KBM-7 (cell line): ENCODE data around the gene KCNQ1.
A peak's percentile ranks its signal among the peaks of the same experiment; 100 is the strongest.
"Not testable (repeated sequence)": the region's sequence is repeated elsewhere in the genome, so short reads cannot be mapped to it uniquely, and the experiment has no call there.

ENCODE experiments used
- DNase-seq: peaks from one replicate; pipeline ENCODE4 v3.0.0-alpha.2; 2015
- in situ Hi-C: fragments of 300-500 bp; cut with MboI; formaldehyde crosslinking; loops from 2 replicates; pipeline ENCODE4 v1.14.3; 2020; ENCODE audit warnings: low sequenced_read_pairs, low pct_unique_long_range_greater_than_20kb, mixed read lengths

KCNQ1 gene

DNA sequence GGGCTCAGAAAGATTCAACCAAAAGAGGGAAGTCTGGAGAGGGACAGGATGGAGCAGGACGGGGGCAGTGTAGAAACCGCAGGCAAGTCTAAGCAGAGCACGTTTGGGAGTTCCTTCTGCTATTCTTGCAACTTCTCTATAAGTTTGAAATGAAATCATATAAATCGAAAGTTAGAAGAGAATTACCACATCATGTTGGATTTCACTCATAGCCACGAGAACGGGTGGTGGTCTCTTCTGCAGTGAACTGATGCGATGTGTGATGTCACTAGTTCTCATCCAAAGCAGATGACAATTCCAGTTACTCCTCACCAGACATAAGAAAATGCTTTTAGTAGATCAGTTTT lies 36.0 kb downstream of the KCNQ1 start:
- peak; percentile 92 for DNase-seq
- in situ Hi-C loops: no loop called here

DNA sequence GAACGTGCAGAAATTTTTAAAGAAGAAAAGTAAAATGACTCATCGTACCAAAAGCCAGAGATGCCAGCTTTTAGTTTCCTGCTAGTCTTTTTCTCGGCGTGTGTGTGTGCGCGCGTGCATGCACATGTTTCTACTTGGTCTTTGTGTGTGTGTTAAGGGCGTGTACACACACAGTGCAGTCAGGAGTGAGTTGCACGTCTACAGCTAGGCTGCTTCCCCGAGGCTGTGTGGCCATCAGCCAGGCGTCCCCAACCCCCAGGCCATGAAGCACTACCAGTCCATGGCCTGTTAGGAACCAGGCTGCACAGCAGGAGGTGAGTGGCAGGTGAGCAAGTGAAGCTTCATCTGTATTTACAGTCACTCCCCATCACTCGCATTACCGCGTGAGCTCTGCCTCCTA lies 36.4 kb downstream of the KCNQ1 start:
- in situ Hi-C loops: no loop called here
- no peak for DNase-seq

DNA sequence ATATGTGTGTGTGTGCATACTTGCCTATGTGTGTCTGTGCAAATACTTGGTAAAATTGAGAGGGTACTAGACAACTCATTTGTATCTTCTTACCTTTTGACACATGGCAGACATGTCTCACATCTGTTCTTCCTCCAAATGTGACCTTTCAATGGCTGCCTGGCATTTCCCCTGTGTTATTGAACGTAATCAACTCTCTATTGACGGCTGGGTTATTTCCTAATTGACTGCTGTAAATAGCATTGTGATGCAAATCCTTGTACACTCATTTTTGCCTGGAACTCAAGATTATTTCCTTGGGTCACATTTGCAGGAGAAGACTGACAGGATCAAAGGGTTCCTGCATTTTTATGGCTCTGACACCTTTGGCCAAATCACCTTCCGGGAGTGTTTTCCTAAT lies 37.4 kb downstream of the KCNQ1 start:
- in situ Hi-C loops: no loop called here
- no peak for DNase-seq

DNA sequence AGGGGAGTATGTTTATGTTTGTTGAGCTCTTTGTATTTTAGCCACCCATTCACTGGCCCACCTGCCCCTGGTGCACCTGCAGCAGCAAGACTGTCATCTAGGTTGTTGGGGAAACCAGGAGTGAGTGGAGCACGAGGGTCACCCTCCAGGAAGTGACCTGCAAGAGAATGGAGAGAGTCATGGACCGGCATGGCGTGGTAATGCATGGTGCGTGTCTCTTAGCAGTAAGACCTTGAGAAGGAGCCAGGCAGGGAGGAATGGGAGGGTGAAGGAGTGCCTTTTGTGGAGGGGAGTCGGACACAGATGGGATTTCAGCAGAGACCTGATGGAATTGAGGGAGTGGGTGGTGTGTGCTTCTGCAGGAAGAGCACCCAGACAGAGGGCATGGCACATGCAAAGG lies 37.9 kb downstream of the KCNQ1 start:
- no peak for DNase-seq
- in situ Hi-C loops: no loop called here

DNA sequence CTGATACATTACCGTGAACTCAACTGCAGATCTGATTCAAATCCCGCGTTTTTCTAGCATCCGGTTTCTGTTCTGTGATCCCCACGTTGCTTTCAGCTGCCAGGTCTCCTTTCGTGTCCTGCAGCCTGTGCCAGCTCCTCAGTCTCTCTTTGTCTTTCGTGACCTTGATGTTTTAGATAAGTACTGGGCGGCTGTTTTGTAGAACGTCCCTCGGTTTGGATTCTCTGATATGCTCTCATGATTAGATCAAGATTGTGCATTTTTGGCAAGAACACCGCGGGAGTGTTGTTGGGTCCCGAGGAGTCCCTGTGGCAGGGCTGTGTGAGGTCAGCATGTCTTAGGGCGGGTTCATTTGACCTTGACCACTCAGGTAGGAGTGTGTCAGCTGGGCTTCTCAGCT lies 38.6 kb downstream of the KCNQ1 start:
- in situ Hi-C loops: no loop called here
- no peak for DNase-seq

DNA sequence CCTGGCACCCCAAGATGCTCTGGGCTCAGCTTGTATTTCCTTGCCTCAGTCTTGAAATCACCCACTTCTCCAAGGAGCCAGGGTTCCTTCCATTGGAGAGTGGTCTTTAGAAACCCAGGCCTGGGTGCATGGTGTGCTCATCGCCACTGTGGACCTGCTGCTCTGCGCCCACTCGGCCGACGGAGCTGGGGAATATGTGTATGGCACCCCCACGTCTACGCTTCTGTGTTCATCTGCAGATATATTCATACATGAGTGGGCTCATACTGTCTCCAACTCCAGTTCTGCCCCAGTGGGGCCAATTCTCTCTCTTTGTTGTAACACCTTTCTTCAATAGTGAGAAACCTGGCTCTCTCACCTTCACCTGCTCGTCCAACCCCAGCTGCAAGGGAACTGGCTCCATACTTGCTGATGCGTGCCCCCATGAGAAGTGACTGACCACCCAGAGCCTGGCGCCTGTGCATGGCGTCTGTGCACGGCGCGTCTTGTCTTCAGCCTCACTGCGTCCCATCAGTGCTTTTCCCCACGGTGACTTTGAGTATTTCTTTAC lies 39.8 kb downstream of the KCNQ1 start:
- no peak for DNase-seq
- in situ Hi-C loops: no loop called here

DNA sequence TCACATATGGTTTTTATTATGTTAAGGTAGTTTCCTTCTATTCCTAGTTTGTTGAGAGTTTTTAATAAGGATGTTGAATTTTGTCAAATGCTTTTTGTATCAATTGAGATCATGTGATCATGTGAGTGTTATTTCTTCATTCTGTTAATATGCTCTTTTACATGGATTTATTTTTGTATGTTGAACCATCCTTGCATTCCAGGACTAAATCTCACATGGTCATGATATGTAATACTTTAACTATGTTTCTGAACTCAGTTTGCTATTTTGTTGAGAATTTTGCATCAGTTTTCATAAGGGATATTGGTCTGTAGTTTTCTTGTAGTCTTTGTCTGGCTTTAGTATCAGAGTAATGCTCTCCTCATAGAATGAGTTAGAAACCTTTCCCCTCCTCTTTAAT lies 43.2 kb downstream of the KCNQ1 start:
- no peak for DNase-seq
- in situ Hi-C loops: no loop called here

DNA sequence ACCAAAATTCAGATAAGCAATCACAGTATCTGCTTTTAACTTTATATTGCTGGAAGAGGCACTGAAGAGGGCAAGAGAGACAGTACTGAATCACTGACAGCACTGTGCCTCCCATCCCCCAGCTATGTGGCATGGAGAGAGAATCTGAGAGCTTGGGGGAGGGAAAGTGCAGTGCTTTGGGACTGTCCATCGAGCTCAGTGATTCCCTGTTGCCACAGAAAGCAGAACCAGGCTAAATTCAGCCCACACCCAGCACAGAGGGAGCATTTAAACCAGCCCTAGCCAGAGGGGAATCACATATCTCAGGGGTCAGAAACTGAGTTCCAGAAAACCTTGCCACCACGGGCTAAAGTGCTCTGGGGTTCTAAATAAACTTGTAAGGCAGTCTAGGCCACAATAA lies 44.3 kb downstream of the KCNQ1 start:
- DNase-seq: no peak
- in situ Hi-C loops: no loop called here

DNA sequence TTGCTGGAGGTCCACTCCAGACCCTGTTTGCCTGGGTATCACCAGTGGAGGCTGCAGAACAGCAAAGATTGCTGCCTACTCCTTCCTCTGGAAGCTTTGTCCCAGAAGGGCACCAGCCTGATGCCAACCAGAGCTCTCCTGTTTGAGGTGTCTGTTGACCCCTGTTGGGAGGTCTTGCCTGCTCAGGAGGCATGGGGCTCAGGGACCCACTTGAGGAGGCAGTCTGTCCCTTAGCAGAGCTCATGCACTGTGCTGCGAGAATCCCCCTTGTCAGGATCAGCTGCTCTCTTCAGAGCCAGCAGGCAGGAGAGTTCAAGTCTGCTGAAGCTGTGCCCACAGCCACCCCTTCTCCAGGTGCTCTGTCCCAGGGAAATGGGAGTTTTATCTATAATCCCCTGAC lies 53.1 kb downstream of the KCNQ1 start:
- DNase-seq, in situ Hi-C loops: not testable (repeated sequence)

DNA sequence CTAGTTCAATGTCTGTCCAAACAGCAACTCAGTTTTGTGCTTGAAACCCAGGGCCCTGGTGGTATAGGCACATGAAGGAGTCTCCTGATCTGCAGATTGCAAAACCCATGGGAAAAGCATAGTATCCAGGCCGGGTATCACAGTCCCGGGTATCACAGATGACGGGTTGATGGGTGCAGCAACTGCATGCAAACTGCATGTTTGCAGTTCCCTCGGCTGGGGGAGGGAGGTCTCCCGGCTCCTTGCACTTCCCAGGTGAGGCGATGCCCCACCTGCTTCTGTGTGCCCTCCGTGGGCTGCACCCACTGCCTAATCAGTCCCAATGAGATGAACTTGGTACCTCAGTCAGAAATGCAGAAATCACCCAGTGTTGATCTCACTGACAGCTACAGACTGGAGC lies 53.9 kb downstream of the KCNQ1 start:
- DNase-seq: no peak
- in situ Hi-C loops: no loop called here

DNA sequence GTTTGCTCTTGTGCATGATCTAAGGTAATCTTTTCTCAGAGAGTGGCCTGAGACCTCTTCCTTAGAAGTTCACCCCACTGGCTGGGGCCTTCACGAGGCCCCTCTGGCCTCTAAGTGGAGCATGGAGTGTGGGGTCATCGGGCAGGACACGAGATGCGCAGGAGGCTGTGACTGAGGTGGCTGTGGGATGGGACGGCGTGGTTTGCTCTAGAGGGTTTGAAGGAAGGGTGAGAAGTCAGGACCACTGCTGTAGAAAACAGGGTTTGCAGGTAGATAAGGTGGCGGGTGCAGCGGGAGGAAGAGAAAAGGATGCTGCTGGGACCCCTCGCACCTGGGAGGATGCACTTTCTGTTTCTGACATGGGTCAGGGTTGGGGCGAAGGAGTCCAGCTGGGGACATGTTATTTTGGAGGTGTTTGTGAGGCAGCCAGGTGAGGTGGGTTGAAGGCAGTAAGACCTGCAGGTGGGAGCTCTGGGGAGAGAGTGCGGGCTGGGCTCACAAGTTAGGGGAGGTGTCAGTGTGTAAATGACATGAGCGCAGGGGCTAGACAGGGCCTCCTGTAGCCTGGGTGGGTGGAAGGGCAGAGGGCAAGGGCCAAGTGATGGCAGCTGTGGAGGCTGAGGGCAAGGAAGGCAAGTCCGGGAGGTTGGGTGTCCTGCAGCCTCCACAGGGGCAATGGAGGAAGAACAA lies 62.5 kb downstream of the KCNQ1 start:
- no peak for DNase-seq
- in situ Hi-C loops: no loop called here

DNA sequence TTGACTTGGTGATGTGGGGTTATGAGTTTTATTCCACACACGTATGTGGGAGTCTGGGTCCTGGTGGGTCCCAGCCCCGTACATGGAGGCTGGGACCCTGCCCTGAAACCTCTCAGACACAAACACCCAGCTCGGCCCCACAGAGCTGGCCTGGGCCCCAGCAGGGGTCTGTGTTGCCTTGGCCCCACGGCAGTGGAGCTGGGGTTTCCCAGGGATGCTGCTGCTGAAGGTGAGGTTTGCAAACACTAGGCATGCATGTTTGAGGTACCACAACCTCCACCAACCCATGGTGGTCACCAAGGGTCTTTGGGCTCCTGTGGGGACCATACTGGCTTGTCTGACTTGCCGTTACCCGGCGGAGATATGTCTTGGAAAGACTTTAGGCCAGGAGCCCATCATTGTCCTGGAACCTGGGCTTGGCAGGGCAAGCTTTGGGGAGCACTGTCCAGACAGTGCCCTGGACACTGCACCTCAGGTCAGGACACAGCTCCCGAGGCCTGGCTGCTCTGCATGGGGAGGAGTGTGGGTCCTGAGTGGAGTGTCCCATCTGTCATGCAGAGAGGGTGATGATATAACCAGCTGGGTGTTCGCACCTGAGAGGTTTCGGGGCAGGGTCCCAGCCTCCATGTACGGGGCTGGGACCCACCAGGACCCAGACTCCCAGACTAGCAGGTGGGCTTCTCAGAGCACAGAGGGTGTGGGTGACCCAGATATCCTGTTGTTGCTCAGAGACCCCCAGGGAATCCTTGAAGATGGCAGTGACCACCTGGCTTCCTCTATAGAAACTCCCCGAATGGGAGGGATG lies 63.3 kb downstream of the KCNQ1 start:
- in situ Hi-C loops: no loop called here
- DNase-seq: no peak

DNA sequence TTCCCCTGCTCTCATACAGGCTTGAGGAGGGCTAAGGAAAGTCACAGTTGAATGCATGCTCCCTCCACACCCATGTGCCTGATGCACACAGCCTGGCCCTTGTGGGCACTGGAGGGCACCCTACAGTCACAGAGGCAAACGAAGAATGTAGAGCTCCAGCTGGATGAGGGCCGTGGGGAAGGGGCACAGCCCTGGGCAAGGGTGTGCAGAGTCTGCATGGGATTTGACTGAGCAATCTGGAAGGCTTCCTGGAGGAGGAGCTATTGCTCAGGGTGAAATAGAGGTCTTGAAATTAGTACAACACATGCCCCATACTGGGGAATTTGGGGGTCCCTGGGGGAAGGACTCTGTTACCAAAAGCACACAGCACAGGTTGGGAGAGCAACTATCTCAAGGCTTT lies 64.0 kb downstream of the KCNQ1 start:
- no peak for DNase-seq
- in situ Hi-C loops: no loop called here

DNA sequence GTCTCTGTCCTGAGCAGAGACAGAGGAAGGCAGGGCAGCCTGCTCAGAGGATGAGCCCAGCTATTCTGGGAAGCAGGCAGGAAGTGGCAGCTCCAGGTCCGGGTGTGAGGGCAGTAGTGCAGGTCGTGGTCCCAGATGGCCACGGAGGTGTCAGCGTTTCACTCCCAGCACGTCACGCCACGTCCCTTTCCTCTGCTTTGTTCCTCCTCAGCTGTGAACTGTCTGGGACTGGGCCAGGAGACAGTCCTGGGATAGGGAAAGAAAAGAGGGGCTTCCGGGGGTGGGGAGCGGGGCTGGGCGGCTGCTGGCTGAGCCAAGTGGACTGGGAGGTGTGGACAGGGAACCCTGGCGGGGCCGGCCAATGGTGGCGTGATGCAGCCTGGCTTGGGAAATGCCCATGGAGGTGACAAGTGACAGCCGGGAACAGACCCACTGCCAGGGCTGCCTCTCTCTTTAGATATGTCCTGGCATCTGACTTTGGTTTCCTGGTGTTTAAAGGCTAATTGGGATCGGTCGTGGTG lies 64.7 kb downstream of the KCNQ1 start:
- DNase-seq: no peak
- in situ Hi-C loops: no loop called here

DNA sequence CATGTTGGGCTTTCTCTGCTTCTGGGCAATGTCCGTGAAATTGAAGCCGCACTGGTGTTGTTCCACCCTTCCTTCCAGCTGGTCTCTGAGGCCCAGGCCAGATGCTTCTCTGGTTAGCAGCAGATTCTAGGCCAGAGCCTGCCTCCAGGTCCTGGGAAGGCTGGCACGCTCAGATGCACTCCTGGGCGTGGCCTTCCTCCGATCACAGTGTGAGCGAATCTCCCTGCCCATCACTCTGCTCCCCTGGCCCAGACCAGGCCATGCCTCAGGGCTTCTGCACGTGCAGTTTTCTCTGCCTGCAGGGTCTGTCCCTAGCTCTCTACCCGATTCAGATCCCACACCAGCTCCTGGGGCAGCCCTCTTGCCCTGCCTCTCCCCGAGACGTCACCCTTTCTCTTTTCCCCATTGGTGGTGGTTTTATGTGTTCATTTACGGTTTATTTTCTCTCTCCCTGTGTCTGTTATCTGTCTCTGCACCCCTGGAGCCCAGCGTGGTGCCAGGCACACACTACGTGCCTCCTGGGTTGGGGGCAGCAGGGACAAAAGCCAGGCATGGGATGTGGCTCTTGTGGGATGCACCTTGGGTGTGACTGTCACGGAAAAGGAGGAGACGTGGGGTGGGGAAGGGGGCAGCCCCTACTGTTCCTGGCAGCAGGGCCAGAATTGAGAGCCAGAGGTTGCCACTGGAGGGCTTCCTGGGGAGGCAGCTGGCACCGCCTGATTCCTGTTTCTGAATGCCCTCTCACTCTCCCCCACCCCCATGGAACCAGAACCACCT lies 66.0 kb downstream of the KCNQ1 start:
- no peak for DNase-seq
- in situ Hi-C loops: no loop called here

DNA sequence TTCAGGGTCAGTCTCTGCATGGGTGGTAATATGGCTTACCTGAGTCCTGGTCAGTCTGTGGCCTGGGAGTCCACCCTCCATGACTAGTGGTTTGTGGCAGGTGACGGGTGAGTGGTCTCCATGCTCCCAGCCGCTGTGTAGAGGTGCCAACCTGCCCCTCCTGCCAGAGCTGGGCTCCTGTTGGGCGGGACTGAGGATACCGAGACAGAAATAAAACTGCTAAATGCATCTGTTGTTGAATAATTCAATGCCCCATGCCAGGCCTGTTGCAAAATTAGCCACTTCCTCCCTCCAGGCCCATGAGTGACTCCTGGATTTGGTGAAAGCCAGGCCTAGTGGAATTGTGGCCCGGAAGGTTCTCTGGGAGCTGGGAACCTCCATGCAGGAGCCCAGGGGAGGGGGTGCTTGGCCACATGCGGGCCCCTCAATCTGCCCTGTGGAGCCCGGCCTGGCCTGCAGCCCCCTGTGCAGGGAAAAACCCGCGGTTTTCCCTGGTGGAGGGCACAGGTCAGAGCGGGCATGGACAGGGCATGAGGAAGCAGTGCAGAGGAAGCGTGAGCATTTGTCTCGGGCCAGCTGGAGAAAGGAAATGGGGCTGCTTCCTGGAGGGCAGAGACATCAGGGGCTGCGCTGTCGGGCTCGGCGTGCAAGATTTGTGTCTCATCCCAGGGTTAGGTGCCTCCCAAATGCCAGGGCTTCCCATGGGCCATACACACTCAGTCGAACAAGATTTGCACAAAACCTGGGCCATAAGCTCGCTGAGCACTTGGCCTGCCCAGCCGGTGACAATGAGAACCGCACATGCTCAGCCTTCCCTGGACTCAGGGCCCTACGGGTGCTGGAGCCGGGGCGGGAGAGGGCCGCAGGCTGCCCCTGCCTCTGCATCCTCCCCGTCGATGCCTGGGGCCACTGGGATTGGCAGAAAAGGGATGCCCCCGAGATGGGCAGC lies 66.9 kb downstream of the KCNQ1 start:
- DNase-seq: no peak
- in situ Hi-C loops: no loop called here

DNA sequence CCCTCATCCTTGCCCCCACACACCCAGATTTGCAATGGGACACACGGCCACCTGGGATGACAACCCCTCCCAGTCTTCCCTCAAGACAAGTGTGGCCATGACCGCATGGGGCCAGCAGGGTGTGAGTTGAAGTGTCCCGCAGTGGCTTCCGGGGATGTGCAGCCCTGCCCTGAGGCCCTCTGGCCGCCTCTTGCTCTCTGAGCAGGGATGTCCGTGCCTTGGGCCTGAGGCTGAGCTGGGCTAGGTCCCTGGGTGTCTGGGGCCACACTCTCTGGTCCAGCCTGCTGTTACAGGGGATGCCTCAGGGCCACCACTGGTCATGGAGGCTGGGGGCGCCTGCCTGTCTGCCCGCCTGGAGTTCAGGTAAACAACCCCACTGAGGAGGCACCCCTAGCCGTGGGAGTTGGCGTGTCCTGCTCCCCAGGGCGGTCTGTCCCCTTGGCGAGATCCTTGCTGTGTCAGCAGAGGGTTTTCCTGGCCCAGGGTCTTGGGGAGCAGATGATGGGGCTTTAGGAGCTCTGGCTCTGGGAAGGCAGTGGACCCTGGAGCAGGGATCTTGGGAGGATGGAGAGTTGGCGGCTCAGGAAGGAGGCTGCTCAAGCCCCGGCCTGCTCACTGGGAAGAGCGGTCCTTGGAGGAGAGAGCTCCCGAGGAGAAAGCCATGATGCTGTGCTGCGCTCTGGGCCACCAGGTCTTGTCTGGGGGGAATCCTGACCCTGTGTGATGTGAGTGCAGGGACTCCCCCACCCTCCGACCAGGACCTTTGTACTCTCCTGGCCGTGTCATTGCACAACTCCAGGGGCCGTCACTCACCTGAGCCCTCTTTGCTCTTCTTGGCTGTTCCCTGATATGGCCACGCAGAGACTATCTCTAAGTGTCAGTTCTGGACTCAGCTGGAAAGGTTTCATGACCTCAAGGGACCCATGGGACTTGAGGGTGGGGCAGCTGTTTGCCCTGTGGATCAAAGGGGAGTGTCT lies 67.9 kb downstream of the KCNQ1 start:
- no peak for DNase-seq
- in situ Hi-C loops: no loop called here

DNA sequence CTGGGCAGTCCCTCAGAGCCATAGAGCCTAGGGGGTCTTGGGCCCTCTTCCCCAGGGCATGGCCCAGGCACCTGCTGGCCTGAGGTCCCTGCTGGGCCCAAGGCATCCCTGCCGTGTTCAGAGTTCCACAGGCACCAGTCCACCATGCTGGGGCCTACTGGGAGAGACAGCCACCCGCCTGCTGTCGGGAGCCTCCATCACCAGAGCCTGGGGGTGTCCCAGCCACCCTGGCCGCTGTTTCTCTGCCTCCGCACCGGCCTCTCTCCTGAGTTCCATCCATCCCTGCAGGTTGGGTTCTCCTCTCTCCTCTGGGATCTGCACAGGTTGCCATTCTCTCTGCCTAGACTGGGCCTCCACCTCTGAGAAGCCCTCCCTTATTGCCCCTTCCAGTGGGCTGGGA lies 68.6 kb downstream of the KCNQ1 start:
- DNase-seq: no peak
- in situ Hi-C loops: no loop called here
